AG09309 (cell line): ENCODE results near the gene CAPN13.

ENCODE experiments used
- DNase-seq: peaks from one replicate; pipeline ENCODE4 v3.0.0-alpha.2; 2010; ENCODE audit warnings: low read depth
- H3K4me3 ChIP-seq: 2 replicates; pipeline ENCODE4 v1.5.1; 2011; ENCODE audit warnings: mild to moderate bottlenecking, low read depth, low read length, moderate library complexity; ENCODE audit not compliant: control insufficient read depth
- TF ChIP-seq, protein P1 (sequence below): IDR thresholded peaks from 2 replicates; pipeline ENCODE4 v1.5.1; 2011; ENCODE audit warnings: mild to moderate bottlenecking, low read depth, low read length, inconsistent platforms; ENCODE audit not compliant: insufficient read depth, control insufficient read depth; ENCODE audit errors: missing control alignments

Gene CAPN13

DNA sequence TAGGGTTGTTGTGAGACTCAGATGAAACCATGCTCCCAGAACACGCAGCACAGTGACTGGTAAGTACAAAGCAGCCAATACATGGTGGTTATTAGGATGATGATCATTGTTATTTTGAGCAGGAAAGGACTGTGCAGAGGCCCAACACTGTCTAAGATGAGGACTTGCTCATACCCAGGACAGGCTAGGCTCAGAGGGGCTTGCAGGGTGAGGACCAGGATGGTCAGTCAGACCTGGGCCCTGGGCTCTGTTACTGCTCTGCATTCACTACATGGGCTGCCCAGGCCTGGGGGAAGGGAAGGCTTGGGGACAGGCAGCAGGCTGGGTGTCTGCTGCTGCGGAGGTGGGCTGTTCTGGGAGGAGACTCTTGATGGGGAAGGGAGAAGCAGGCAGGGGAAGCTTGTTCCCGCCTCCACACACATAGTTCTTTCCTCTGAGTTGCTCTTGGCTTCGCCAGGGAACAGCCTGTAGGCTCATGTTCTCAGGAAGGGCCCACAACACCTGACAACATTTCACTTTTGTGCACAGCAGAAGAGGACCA, 17.5 kb downstream of the CAPN13 start:
- DNase-seq, result no peak
- no peak overlapping the region for H3K4me3 ChIP-seq
- TF ChIP-seq, protein P1, sequence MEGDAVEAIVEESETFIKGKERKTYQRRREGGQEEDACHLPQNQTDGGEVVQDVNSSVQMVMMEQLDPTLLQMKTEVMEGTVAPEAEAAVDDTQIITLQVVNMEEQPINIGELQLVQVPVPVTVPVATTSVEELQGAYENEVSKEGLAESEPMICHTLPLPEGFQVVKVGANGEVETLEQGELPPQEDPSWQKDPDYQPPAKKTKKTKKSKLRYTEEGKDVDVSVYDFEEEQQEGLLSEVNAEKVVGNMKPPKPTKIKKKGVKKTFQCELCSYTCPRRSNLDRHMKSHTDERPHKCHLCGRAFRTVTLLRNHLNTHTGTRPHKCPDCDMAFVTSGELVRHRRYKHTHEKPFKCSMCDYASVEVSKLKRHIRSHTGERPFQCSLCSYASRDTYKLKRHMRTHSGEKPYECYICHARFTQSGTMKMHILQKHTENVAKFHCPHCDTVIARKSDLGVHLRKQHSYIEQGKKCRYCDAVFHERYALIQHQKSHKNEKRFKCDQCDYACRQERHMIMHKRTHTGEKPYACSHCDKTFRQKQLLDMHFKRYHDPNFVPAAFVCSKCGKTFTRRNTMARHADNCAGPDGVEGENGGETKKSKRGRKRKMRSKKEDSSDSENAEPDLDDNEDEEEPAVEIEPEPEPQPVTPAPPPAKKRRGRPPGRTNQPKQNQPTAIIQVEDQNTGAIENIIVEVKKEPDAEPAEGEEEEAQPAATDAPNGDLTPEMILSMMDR, result no peak

DNA sequence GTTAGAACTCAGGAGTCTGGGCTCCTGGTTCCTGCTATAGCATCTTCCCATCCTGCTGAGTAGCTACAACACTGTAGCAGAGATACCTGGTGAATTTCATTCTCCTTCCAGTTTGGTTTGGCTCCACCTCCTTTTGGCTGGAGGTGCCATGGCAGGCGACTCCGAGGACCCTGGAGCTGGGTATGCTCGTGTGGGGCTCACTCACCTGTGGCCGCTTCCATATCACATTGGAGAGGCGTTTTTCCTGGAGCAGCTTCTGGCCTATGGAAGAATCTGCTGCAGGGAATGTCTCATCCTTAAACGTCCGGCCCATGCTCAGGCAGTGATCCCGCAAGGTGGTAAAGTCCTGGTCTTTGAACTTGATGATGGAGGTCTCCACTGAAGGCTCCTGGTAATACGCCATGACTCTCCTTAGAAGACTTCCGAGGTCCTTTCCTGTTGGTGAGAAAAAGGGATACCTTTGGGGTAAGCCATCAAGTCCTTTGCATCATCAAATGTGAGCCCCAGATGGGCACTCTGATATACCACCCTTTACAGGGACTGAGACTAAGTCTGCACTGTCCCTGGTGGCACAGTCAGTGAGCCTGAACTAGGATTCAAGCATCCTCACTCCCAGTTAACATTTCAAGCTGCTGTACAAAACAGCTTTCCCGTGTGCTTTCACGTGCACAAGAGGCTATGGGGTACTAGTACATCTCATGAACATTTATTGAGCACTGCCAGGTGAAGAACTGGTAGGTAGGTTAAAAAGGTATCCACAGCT, 20.1 kb downstream of the CAPN13 start:
- TF ChIP-seq, protein P1, result no peak
- no peak overlapping the region for H3K4me3 ChIP-seq
- no peak for DNase-seq

DNA sequence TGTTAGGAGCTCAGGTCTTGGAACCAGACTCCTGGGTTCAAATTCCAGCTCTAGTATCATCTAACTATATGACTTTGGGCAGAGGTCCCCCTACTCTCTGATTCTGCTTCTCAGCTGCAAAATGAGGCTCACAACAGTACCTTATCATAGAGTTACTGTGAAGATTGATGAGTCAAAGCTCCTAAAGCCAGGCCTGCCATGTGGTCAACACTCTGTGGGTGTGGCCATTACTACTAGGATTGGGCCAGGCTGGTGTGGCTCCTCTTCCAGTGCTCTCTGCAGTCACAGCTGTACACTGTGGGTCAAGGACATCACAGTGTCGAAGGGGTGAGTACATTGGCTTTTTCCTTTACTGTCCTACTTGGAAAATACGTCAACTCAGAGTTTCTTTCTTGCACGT, 22.6 kb downstream of the CAPN13 start:
- H3K4me3 ChIP-seq, result no peak overlapping the region
- DNase-seq, result no peak
- TF ChIP-seq, protein P1, result no peak

DNA sequence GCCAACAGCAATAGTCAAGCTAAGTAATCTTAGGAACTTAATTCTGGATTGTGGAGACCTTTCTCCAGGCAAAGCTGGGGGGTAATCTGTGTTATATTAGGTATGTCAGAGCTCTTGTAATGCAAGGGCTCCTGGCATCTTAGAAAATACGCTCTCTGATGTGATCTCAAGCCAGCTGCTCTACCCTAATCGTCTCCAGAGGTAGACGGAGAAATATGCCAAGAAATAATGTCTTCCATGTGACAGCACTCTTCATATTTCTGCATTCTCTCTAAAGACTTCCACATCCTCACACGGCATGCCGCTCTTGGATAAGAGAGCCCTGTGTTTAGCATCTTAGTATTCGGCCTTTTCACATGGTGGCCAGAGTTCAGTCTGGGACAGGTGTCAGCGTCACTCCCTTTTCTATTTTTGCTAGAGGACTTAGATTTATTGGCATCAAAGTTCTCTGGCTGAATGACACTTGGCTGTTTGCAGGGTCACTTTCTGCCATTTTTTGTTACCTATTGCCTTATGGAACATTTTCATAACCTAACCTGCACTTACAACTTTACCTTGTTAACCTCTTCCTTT, 25.2 kb downstream of the CAPN13 start:
- no peak for DNase-seq
- no peak overlapping the region for H3K4me3 ChIP-seq
- TF ChIP-seq, protein P1, result no peak

DNA sequence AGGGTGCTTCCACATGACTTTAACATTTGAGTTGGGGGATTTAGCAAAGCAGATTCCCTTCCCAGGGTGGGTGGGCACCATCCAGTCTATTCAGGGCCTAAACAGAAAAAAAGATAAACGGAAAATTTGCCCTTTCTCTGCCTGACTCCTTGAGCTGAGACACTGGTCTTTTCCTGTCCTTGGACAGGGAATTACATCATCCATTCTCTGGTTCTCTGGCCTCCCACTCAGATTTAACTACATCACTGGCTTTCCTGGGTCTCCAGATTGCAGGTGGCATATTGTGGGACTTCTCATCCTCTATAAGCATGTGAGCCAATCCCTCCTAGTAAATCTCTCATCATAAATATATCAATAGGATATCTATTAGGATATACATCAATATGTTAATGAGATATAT, 25.8 kb downstream of the CAPN13 start:
- TF ChIP-seq, protein P1, result no peak
- H3K4me3 ChIP-seq, result no peak overlapping the region
- no peak for DNase-seq

- TF ChIP-seq, protein P1, result no peak
- DNase-seq, result no peak
- H3K4me3 ChIP-seq, result no peak overlapping the region
These were observed 26.4 kb downstream of the CAPN13 start for GRCh38 chr2:30780776-30781330.
